HG03558 (cell line): Measurements from ENCODE around the gene PTPRT.

Experiments
- ATAC-seq: cut with Tn5 transposase; IDR thresholded peaks from one replicate; pipeline ENCODE4 v1.9.1; 2021; ENCODE audit warnings: moderate number of reproducible peaks; ENCODE audit not compliant: unreplicated experiment; ENCODE audit errors: extremely low read depth

The PTPRT gene

DNA sequence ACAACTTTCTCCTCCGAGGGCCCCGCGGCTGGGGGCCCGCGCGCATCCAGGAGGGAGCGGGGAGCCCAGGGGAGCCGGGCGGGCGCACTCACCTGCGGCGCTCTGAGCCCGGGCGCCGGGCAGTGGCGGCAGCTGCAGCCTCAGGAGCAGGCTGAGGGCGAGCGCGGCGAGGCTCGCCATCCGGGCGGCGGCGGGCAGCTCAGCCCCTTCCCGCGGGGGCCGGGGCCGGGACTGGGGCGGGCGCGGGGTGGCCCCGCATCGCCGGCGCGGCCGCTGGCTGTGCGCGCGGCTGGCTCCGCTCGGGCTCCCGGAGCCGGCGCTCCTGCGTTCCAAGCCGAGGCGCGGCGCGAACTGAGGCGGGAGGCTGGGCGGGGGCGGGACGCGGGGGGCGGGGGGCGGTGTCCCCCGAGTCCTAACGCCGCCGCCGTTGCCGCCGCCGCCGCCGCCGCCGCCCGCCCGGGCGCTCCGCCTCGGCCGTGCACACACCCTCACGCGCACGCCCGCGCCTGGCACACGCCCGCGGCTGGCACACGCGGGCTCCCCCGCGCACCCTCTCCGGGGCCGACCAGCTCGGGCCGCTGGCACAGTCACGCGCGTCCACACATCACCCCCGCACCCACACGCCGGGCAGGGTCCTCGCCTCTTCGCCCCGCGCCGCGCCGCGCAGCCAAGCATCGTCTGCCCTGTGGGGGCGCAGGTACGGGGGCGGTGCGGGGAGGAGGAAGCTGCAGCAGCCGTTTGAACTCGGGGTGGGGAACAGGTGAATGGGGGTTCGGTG, at the start of gene PTPRT:
Gene PTPRT (minus strand): TSS at position 353 of the 778 bp plus-strand sequence. CDS start 173 bp downstream, at position 180.
- ATAC-seq = no peak

DNA sequence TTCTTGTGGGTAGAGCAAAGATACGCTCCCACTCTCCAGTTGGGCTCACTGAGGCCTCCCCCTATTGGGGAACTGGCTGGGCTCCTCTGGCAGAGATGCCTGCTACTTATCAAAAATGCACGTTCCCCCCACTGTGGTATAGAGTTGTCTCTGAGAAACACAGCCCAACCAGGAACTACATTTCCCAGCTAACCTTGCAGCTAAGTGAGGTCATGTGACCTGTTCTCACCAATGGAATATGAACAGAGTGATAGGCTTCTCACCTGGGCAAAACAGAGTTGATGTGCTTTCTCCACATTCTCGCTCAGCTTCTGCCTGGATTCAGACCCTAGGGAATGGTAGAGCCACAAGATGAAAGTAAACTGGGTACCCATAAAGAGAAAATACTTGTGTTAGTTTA, 49.1 kb upstream of the PTPRT start:
- no peak for ATAC-seq

DNA sequence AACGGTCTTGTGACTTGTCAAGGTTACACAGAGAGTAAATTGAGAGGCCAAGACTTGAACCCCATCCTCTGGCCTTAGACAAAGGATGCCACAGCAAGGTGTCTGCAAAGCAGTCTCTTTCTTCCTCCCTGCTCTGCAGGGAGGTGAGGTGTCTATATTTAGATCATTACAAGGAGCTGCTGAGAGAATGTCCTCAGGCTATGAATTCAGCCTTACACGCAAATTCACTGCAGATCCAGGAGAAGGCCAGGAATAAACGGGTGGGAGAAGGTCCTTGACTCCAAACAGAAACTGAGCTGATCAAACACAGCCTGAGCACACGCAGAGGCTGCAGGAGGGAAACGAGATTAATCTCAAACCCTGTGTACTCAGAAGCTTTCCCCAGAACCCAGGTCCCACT, 48.6 kb upstream of the PTPRT start:
- no peak for ATAC-seq

- no peak for ATAC-seq
Measured at GRCh38 chr20:43237651-43238168, 48.0 kb upstream of the PTPRT start.

GRCh38 chr20:43235998-43236397, 46.3 kb upstream of the PTPRT start:
- no peak for ATAC-seq

DNA sequence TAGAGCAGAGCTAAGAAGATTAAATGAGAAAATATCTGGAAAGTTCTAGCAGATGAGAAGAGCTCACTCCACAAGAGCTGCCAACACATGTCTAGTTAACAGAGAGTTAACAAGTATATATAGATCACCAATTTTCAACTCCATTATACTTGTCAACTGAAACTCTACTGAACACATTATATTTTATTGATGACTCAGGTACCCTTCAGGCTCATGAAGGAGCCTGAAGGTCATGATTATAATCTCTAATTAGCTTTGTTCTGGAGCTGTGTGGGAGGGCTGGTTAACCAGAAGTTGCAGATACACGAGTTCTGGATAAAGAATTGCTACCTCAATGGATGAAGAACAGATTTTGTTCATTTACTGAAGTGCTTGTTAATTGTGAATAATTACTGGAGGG, 42.1 kb upstream of the PTPRT start:
- ATAC-seq = no peak

DNA sequence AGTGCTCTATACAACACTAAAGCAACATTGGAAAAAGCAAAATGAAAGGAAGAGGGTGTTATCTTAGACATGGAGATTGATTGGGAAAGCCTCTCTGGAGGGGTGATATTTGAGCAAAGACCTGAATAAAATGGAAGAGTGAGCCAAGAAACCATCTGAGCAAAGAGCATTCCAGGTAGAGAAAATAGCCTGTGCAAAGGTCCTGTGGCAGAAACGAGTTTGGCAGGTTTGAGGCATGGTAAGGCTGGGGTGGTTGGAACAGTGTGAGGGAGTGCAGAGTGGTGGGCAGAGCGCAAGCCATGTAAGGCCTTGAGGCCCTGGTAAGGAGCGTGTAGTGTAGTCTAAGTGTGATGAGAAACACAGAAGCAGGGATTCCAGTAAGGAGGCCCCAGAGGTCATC, 40.0 kb upstream of the PTPRT start:
- no peak for ATAC-seq

DNA sequence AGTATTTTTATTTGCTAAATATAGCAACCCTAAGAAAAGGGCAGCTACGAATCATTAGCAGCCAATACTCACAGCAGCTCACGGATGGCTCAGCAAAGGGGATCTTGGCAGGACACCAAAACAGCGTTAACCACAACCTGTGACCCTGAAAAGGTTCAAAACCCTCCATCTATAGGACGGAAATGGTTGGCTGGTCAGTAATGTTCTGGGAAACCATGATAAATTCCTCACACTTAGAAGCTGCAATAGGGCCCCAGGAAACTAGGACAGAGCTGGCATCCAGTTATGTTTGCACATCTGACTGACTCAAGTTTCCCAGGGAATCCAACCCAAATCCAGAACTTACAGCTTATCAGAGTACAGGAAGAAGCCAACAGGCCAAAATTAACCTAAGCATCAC, 30.9 kb upstream of the PTPRT start:
- no peak for ATAC-seq

DNA sequence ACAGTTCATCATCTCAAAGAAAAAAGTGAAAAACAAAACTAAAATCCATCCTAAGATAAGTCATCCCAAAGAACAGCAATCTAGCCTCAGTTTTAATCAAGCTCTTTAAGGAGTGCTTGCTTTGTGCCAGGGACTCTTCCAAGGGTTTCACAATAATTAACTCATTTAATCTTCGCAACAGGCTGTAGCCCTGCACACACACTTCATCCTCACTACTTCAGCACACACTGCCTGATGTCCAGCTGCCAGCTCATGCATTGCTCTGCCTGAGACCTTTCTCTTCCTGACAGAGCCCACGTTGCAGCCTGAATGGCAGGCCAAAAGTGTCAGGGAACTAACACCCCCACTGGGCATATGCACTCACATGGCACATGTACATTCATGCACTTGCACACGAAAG, 21.2 kb upstream of the PTPRT start:
- no peak for ATAC-seq

GRCh38 chr20:43209831-43210230, 20.1 kb upstream of the PTPRT start:
- no peak for ATAC-seq

- ATAC-seq = no peak
Measured at GRCh38 chr20:43205699-43206098, 16.0 kb upstream of the PTPRT start.

- no peak for ATAC-seq
Measured at GRCh38 chr20:43202100-43202499, 12.4 kb upstream of the PTPRT start.

DNA sequence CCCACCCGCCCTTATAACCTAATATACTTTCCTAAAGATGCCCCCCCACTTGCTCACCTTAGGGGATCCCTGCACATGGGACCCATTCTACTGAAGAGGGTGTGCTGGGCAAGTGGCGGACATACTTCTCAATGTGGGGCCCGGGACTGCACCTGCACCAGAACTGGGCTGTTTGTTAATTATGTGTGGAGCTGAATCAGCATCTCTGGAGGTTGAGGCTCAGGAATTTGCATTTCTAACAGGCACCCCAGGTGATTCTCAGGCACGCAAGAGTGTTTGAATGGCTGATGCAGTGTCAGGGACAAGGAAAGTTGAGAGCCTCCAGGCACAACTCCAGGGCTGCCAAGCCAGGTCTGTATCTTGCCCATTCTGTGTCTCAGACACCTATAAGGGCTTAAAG, 8.9 kb upstream of the PTPRT start:
- ATAC-seq = no peak

- ATAC-seq = no peak
Measured at GRCh38 chr20:43196243-43196642, 6.5 kb upstream of the PTPRT start.

- no peak for ATAC-seq
Measured at GRCh38 chr20:43194137-43194536, 4.4 kb upstream of the PTPRT start.

- no peak for ATAC-seq
Measured at GRCh38 chr20:43193443-43193842, 3.7 kb upstream of the PTPRT start.

GRCh38 chr20:43191946-43192863, 2.5 kb upstream of the PTPRT start:
- no peak for ATAC-seq

DNA sequence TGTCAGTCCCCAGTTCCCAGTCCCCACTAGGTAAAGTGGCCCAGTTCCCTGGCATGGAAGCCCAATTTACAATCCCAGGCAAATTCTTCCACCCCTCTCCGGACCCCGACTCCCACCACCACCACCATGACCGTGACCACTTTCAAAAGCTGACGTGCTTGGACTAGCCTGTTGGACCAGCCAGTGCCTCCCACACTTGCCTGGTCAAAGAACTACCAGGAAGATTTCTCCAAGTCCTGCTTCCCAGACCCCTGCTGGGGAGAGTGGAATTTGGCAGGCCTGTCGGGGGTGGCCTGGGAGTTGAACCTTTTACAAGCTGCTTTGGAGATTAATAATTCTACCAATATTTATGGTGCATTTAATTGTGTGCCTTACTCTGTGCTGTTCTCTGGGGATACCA, 1.4 kb upstream of the PTPRT start:
- ATAC-seq = no peak

- no peak for ATAC-seq
Measured at GRCh38 chr20:43190332-43190953, 737 bp upstream of the PTPRT start.

- no peak for ATAC-seq
Measured at GRCh38 chr20:43188861-43189553, 699 bp downstream of the PTPRT start.
